GM23248 (cell line): ENCODE measurements around the gene FOXL2NB.

Experiments used
- EZH2 ChIP-seq: fragments of 200-600 bp; sonication (generic); IDR thresholded peaks from 2 replicates; pipeline ENCODE4 v1.6.1; 2018; ENCODE audit warnings: antibody characterized with exemption, mild to moderate bottlenecking; ENCODE audit not compliant: insufficient read depth, poor library complexity, severe bottlenecking
- EZH2phosphoT487 ChIP-seq: fragments of 200-600 bp; sonication (generic); IDR thresholded peaks from 2 replicates; pipeline ENCODE4 v1.6.1; 2018; ENCODE audit warnings: antibody characterized with exemption, moderate library complexity, mild to moderate bottlenecking, low read depth; ENCODE audit not compliant: insufficient read depth

DNA sequence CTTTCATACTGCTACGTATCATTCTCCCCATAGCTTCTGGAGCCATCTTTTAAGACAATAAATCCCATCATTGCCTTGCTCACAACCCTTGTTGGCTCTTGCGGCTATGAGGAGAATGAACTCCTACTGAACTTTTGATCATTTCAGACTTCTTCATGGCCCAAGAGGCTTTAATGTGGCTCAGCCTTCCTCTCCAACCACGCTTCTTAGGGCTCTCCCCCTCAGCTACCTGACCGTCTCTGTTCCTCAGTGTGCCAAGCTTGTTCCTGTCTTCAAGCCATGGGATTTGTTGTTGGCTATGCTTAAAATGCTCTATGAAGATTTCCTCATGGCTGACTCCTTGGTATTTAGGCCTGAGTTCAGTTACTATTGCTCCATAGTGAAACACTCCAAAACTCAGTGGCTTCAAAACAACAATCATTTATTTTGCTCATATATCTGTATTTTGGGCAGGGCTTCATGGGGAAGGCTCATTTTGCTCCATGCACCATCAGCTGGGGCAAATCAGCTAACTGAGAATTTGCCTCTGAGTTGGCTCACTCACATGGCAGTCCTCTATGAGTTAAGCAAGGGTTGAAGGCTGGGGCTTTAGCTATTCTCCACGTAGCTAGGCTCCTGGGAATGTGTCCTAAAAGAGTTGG lies 47.5 kb upstream of the FOXL2NB start:
- TF ChIP-seq EZH2 (no peak), EZH2phosphoT487 (no peak)
